Measurements from ENCODE around the gene MBD3. TPM values are rescaled to one million over a fixed set of nuclear protein-coding genes. Genes with fewer than 3 reads are reported as not detected.
"Not testable (repeated sequence)": the region's sequence is repeated elsewhere in the genome, so short reads cannot be mapped to it uniquely, and the experiment has no call there.

The MBD3 gene
- total RNA-seq, 4 donors from 2014 or later, result 80.3 to 159 (median 95.7) TPM

DNA sequence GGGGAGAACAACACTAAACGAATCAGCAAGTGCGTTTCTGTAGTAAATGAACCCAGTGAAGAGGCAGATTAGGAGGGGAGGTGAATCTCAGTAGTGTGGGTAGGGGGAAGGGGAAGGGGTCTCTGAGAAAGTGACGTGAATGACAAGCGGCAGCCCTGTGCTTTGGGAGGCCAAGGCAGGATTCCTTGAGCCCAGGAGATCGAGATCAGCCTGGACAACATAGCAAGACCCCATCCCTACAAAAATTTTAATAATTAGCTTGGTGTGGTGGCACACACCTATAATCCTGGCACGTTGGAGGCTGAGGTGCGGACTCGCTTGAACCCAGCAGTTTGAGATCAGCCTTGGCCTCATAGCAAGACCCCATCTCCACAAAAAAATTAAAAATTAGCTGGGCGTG is 60.7 kb downstream of the MBD3 start:
- Histone ChIP-seq H3K9me3 (no peaks in the 10 kb centered on the region), H3K27me3 (peaks cover 81% of the 10 kb centered on the region), H3K27ac (no peak overlapping the region), H3K4me1 (no peaks in the 10 kb centered on the region), H3K4me3 (no peak overlapping the region), H3K36me3 (no peaks in the 10 kb centered on the region)
- TF ChIP-seq POLR2AphosphoS5 (IDR thresholded peaks at IDR 0.05), result no peak
- no peak for TF ChIP-seq POLR2A (IDR thresholded peaks at IDR 0.05)
- TF ChIP-seq, protein P1, sequence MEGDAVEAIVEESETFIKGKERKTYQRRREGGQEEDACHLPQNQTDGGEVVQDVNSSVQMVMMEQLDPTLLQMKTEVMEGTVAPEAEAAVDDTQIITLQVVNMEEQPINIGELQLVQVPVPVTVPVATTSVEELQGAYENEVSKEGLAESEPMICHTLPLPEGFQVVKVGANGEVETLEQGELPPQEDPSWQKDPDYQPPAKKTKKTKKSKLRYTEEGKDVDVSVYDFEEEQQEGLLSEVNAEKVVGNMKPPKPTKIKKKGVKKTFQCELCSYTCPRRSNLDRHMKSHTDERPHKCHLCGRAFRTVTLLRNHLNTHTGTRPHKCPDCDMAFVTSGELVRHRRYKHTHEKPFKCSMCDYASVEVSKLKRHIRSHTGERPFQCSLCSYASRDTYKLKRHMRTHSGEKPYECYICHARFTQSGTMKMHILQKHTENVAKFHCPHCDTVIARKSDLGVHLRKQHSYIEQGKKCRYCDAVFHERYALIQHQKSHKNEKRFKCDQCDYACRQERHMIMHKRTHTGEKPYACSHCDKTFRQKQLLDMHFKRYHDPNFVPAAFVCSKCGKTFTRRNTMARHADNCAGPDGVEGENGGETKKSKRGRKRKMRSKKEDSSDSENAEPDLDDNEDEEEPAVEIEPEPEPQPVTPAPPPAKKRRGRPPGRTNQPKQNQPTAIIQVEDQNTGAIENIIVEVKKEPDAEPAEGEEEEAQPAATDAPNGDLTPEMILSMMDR (IDR thresholded peaks at IDR 0.05), result no peak
- no peak for TF ChIP-seq EP300 (IDR thresholded peaks at IDR 0.05)
- WGBS, 2 donors (ENCODE audit: low coverage in 1 of 2), result 83 to 84% methylated on average over 5 to 7 of the region's 9 CpGs
- ATAC-seq, result no peak

DNA sequence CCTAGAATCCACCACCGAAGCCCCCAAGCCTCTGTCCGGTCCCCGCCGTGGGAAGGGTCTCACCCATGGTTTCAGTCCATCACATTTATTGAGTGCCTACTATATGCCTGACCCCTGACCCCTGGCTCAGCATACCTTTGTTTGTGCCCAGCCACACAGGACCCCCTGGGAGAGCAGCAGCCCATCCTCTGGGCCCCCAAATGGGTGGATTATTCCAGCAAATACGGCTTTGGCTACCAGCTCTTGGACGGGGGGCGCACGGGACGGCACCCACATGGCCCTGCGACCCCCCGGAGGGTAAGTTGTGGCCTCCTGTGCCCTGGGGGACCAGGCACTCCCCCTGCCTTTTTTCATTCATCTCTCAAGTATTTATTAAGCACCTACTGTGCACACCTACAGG is 61.1 kb downstream of the MBD3 start:
- no peak for TF ChIP-seq POLR2A (IDR thresholded peaks at IDR 0.05)
- TF ChIP-seq EP300 (IDR thresholded peaks at IDR 0.05), result no peak
- TF ChIP-seq, protein P1 (IDR thresholded peaks at IDR 0.05), result no peak
- TF ChIP-seq POLR2AphosphoS5 (IDR thresholded peaks at IDR 0.05), result no peak
- H3K36me3 ChIP-seq, result no peaks in the 10 kb centered on the region
- 79 to 82% methylated on average over 4 to 6 of the region's 11 CpGs for WGBS, 2 donors (ENCODE audit: low coverage in 1 of 2)
- no peak for ATAC-seq
- H3K9me3 ChIP-seq, result no peaks in the 10 kb centered on the region
- H3K4me1 ChIP-seq, result no peaks in the 10 kb centered on the region
- H3K27ac ChIP-seq, result no peak overlapping the region
- H3K4me3 ChIP-seq, result no peak overlapping the region
- peaks cover 85% of the 10 kb centered on the region for H3K27me3 ChIP-seq

DNA sequence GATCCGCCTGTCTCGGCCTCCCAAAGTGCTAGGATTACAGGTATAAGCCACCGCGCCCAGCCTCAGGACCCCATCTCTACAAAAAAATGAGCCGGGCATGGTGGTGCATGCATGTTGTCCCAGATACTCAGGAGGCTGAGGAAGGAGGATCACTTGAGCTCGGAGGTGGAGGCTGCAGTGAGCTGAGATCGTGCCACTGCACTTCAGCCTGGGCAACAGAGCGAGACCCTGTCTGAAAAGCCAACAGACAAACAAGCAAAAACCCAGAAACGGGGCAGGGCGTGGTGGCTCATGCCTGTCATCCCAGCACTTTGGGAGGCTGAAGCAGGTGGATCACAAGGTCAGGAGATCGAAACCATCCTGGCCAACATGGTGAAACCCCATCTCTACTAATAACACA is 61.8 kb downstream of the MBD3 start:
- 77 to 86% methylated on average over 1 to 6 of the region's 11 CpGs for WGBS, 2 donors (ENCODE audit: low coverage in 1 of 2)
- not testable (repeated sequence) for H3K4me1 ChIP-seq, H3K9me3 ChIP-seq, H3K36me3 ChIP-seq, H3K4me3 ChIP-seq, ATAC-seq, H3K27ac ChIP-seq
- peaks cover 92% of the 10 kb centered on the region for H3K27me3 ChIP-seq

DNA sequence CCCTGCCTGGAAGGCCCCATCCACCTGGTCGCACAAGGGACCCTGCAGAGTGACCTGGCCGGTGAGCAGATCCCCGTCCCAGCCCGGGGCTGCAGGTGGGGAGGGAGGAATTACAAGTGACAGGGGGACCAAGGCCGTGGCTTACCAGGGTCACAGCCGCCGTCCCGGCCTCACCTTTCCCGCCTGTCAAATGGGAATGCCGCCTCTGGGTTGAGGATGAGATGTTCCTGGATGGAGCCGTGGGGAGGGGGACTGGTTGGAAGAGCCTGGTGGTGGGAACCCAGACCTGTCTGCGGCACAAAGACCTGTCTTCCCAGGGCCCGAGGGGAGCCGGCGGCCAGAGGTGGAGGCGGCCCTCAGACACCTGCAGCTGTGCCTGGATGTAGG is 63.2 kb downstream of the MBD3 start:
- Histone ChIP-seq H3K36me3 (no peaks in the 10 kb centered on the region), H3K9me3 (no peaks in the 10 kb centered on the region), H3K27me3 (peaks cover 98% of the 10 kb centered on the region), H3K4me1 (peaks cover 0 to 1% (median 0%) of the 10 kb centered on the region in 3 donors), H3K4me3 (no peak overlapping the region), H3K27ac (no peak overlapping the region)
- 100% methylated on average over 1 of the region's 16 CpGs; no CpG with 5 or more reads in 1 of the 2 donors for WGBS, 2 donors (ENCODE audit: low coverage in 1 of 2)
- ATAC-seq, result no peak
- TF ChIP-seq POLR2A (IDR thresholded peaks at IDR 0.05) (no peak), EP300 (IDR thresholded peaks at IDR 0.05) (no peak), POLR2AphosphoS5 (IDR thresholded peaks at IDR 0.05) (no peak)
- TF ChIP-seq, protein P1 (IDR thresholded peaks at IDR 0.05), result no peak

DNA sequence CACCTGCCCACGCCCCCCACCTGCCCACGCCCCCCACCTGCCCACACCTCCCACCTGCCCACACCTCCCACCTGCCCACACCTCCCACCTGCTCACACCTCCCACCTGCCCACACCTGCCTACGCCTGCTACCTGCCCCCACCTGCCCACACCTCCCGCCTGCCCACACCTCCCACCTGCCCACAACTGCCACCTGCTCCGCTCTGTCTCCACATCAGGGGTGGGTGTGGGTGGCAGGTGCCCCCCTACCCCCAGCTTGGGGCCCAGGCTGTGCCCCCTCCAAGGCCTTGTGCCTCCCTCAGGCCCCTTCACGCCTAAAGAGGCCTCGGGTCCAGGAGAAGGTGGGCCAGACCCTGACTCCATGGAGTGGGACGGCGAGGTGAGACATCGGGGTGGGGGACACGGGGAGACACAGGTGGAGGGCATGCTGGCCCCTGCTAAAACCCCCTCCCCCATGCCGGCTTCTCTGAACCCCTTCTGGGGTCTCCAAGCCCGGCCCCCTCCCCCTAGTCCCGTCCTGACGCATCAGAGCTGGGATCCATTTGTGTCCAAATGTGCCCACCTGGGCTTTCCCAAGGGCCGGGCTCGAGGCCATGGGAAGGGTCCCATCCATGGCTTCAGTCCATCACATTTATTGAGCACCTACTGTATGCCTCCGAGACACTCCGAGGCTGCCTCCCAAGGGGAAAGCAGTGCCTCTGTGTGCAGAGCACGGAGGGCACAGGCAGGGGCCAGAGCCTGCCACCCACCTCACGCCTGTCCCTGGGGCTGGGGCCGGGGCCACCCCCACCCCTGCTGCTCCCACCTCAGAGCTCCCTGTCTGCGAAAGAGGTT is 63.9 kb downstream of the MBD3 start:
- Histone ChIP-seq H3K9me3 (no peaks in the 10 kb centered on the region), H3K27me3 (peaks cover 100% of the 10 kb centered on the region)
- WGBS, 2 donors (ENCODE audit: low coverage in 1 of 2), result no CpG with 5 or more reads among the region's 23 CpGs

More for the DNA sequence above, 63.9 kb downstream of the MBD3 start:
- no peak for ATAC-seq
- Histone ChIP-seq H3K4me3 (no peak overlapping the region), H3K36me3 (no peaks in the 10 kb centered on the region), H3K4me1 (peaks cover 0 to 7% (median 0%) of the 10 kb centered on the region in 3 donors), H3K27ac (no peak overlapping the region)
- no peak for TF ChIP-seq EP300 (IDR thresholded peaks at IDR 0.05)
- TF ChIP-seq POLR2A (IDR thresholded peaks at IDR 0.05), result no peak
- TF ChIP-seq, protein P1 (IDR thresholded peaks at IDR 0.05), result no peak
- no peak for TF ChIP-seq POLR2AphosphoS5 (IDR thresholded peaks at IDR 0.05)
